ENCODE data around the gene PITRM1. TPM values are rescaled to one million over a fixed set of nuclear protein-coding genes. Genes with fewer than 3 reads are reported as not detected.

Gene PITRM1
- total RNA-seq, 1 donor from 2014 or later, result 84.9 TPM

GRCh38 chr10:3148041-3148440 is 24.5 kb downstream of the PITRM1 start:
- H3K9me3 Mint-ChIP-seq (ENCODE audit: low read depth), result no peaks in the 10 kb centered on the region

GRCh38 chr10:3147117-3147820 is 25.3 kb downstream of the PITRM1 start:
- no peak overlapping the region for H3K27ac Mint-ChIP-seq (ENCODE audit: unreplicated experiment)
- peaks cover 46% of the 10 kb centered on the region for H3K36me3 Mint-ChIP-seq (ENCODE audit: low read depth)
- no peak overlapping the region for H3K4me3 Mint-ChIP-seq (ENCODE audit: unreplicated experiment)
- DNase-seq (ENCODE audit: low spot score), result no peak
- no peak for TF ChIP-seq CTCF (IDR thresholded peaks at IDR 0.05)
- H3K27me3 Mint-ChIP-seq (ENCODE audit: low read depth), result no peaks in the 10 kb centered on the region
- H3K9me3 Mint-ChIP-seq (ENCODE audit: low read depth), result no peaks in the 10 kb centered on the region
- H3K4me1 Mint-ChIP-seq (ENCODE audit: low read depth), result peaks cover 4% of the 10 kb centered on the region

More at GRCh38 chr10:3148041-3148440, 24.5 kb downstream of the PITRM1 start:
- H3K4me1 Mint-ChIP-seq (ENCODE audit: low read depth), result no peaks in the 10 kb centered on the region
- no peak overlapping the region for H3K4me3 Mint-ChIP-seq (ENCODE audit: unreplicated experiment)
- H3K27me3 Mint-ChIP-seq (ENCODE audit: low read depth), result no peaks in the 10 kb centered on the region
- no peak overlapping the region for H3K27ac Mint-ChIP-seq (ENCODE audit: unreplicated experiment)
- H3K36me3 Mint-ChIP-seq (ENCODE audit: low read depth), result peaks cover 50% of the 10 kb centered on the region
- no peak for DNase-seq (ENCODE audit: low spot score)
- no peak for TF ChIP-seq CTCF (IDR thresholded peaks at IDR 0.05)

DNA sequence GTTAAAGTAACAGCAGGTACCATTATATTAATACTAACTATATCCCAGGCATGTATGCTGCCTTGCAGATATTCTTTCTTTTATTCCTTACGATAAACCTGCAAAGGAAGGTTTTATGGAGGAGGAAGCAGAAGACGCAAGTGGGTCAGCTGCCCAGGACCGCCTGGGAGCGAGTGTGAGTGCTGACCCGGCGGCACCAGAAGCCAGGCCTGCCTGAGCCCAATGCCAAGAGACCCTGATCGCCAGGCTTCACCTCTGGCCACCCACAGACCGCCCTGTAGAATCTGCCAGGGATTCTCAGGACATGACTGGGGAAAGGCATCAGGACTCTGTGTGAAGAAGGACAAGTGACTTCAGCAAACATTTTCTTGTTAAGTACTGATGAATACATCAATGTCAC is 26.3 kb downstream of the PITRM1 start:
- TF ChIP-seq CTCF (IDR thresholded peaks at IDR 0.05), result no peak
- Mint-ChIP-seq H3K4me1 (ENCODE audit: low read depth) (peaks cover 14% of the 10 kb centered on the region), H3K36me3 (ENCODE audit: low read depth) (peaks cover 42% of the 10 kb centered on the region), H3K4me3 (ENCODE audit: unreplicated experiment) (no peak overlapping the region), H3K27me3 (ENCODE audit: low read depth) (no peaks in the 10 kb centered on the region), H3K9me3 (ENCODE audit: low read depth) (no peaks in the 10 kb centered on the region), H3K27ac (ENCODE audit: unreplicated experiment) (no peak overlapping the region)
- no peak for DNase-seq (ENCODE audit: low spot score)

- DNase-seq (ENCODE audit: low spot score), result no peak
- H3K36me3 Mint-ChIP-seq (ENCODE audit: low read depth), result peaks cover 44% of the 10 kb centered on the region
- H3K4me3 Mint-ChIP-seq (ENCODE audit: unreplicated experiment), result no peak overlapping the region
- H3K4me1 Mint-ChIP-seq (ENCODE audit: low read depth), result peaks cover 23% of the 10 kb centered on the region
- TF ChIP-seq CTCF (IDR thresholded peaks at IDR 0.05), result no peak
- H3K27ac Mint-ChIP-seq (ENCODE audit: unreplicated experiment), result no peak overlapping the region
- no peaks in the 10 kb centered on the region for H3K27me3 Mint-ChIP-seq (ENCODE audit: low read depth)
- H3K9me3 Mint-ChIP-seq (ENCODE audit: low read depth), result no peaks in the 10 kb centered on the region
These were observed 27.2 kb downstream of the PITRM1 start for GRCh38 chr10:3145366-3145765.

GRCh38 chr10:3143791-3144434 is 28.7 kb downstream of the PITRM1 start:
- Mint-ChIP-seq H3K4me3 (ENCODE audit: unreplicated experiment) (no peak overlapping the region), H3K27ac (ENCODE audit: unreplicated experiment) (no peak overlapping the region), H3K4me1 (ENCODE audit: low read depth) (peaks cover 28% of the 10 kb centered on the region), H3K36me3 (ENCODE audit: low read depth) (peaks cover 54% of the 10 kb centered on the region), H3K27me3 (ENCODE audit: low read depth) (no peaks in the 10 kb centered on the region), H3K9me3 (ENCODE audit: low read depth) (no peaks in the 10 kb centered on the region)
- TF ChIP-seq CTCF (IDR thresholded peaks at IDR 0.05), result no peak
- DNase-seq (ENCODE audit: low spot score), result no peak

All from chondrocyte (in vitro differentiated cells).